ENCODE data around the gene LAMA5. TPM values are rescaled to one million over a fixed set of nuclear protein-coding genes. Genes with fewer than 3 reads are reported as not detected.

Gene LAMA5
- total and polyA plus RNA-seq, 4 donors = 116 to 315 (median 244) TPM

GRCh38 chr20:62391165-62392076 lies 24.3 kb upstream of the LAMA5 start:
- H3K27ac ChIP-seq (ENCODE audit: low read depth in 1 of 2, low read length in 1 of 2) = no peak overlapping the region
- H3K4me3 ChIP-seq = no peak overlapping the region
- H3K4me1 ChIP-seq (ENCODE audit: control insufficient read depth in 5 of 5, insufficient read depth in 5 of 5, low read length in 5 of 5) = peaks cover 0 to 10% (median 6%) of the 10 kb centered on the region in 5 donors
- no peak for ATAC-seq (ENCODE audit: insufficient read depth, low FRiP score)
- H3K27me3 ChIP-seq (ENCODE audit: control insufficient read depth in 3 of 3, insufficient read depth in 3 of 3, low read length in 2 of 3) = no peaks in the 10 kb centered on the region
- no peak for TF ChIP-seq CTCF (IDR thresholded peaks at IDR 0.05; ENCODE audit: control extremely low read depth, extremely low read depth)
- DNase-seq = no peak
- peaks cover 0 to 52% (median 29%) of the 10 kb centered on the region in 4 donors for H3K36me3 ChIP-seq (ENCODE audit: control insufficient read depth in 4 of 4, insufficient read depth in 4 of 4, low read length in 4 of 4)
- no peaks in the 10 kb centered on the region for H3K9me3 ChIP-seq (ENCODE audit: control insufficient read depth in 4 of 4, insufficient read depth in 3 of 4, low read length in 3 of 4)
- no peak overlapping the region for H3K9ac ChIP-seq (ENCODE audit: insufficient read depth in 1 of 2, low read length in 2 of 2)
- 91% methylated on average over 43 to 44 of the region's 44 CpGs for WGBS, 2 donors

GRCh38 chr20:62390317-62391164 lies 23.4 kb upstream of the LAMA5 start:
- no peak overlapping the region for H3K4me3 ChIP-seq
- peaks cover 0 to 49% (median 29%) of the 10 kb centered on the region in 4 donors for H3K36me3 ChIP-seq (ENCODE audit: control insufficient read depth in 4 of 4, insufficient read depth in 4 of 4, low read length in 4 of 4)
- no peak for TF ChIP-seq CTCF (IDR thresholded peaks at IDR 0.05; ENCODE audit: control extremely low read depth, extremely low read depth)

GRCh38 chr20:62389601-62390087 lies 22.5 kb upstream of the LAMA5 start:
- H3K4me3 ChIP-seq = no peak overlapping the region
- no peak overlapping the region for H3K27ac ChIP-seq (ENCODE audit: low read depth in 1 of 2, low read length in 1 of 2)
- no peak for DNase-seq
- no peak for TF ChIP-seq CTCF (IDR thresholded peaks at IDR 0.05; ENCODE audit: control extremely low read depth, extremely low read depth)
- no peaks in the 10 kb centered on the region for H3K27me3 ChIP-seq (ENCODE audit: control insufficient read depth in 3 of 3, insufficient read depth in 3 of 3, low read length in 2 of 3)
- H3K36me3 ChIP-seq (ENCODE audit: control insufficient read depth in 4 of 4, insufficient read depth in 4 of 4, low read length in 4 of 4) = peaks cover 0 to 44% (median 28%) of the 10 kb centered on the region in 4 donors
- WGBS, 2 donors = 76 to 81% methylated on average over 5 of the region's 5 CpGs
- H3K4me1 ChIP-seq (ENCODE audit: control insufficient read depth in 5 of 5, insufficient read depth in 5 of 5, low read length in 5 of 5) = peaks cover 2 to 22% (median 7%) of the 10 kb centered on the region in 5 donors
- H3K9ac ChIP-seq (ENCODE audit: insufficient read depth in 1 of 2, low read length in 2 of 2) = no peak overlapping the region
- no peaks in the 10 kb centered on the region for H3K9me3 ChIP-seq (ENCODE audit: control insufficient read depth in 4 of 4, insufficient read depth in 3 of 4, low read length in 3 of 4)
- ATAC-seq (ENCODE audit: insufficient read depth, low FRiP score) = no peak

More at GRCh38 chr20:62390317-62391164, 23.4 kb upstream of the LAMA5 start:
- DNase-seq (no peak), ATAC-seq (ENCODE audit: insufficient read depth, low FRiP score) (no peak)
- Histone ChIP-seq H3K9ac (ENCODE audit: insufficient read depth in 1 of 2, low read length in 2 of 2) (no peak overlapping the region), H3K27me3 (ENCODE audit: control insufficient read depth in 3 of 3, insufficient read depth in 3 of 3, low read length in 2 of 3) (no peaks in the 10 kb centered on the region), H3K27ac (ENCODE audit: low read depth in 1 of 2, low read length in 1 of 2) (no peak overlapping the region), H3K4me1 (ENCODE audit: control insufficient read depth in 5 of 5, insufficient read depth in 5 of 5, low read length in 5 of 5) (peaks cover 2 to 18% (median 7%) of the 10 kb centered on the region in 5 donors), H3K9me3 (ENCODE audit: control insufficient read depth in 4 of 4, insufficient read depth in 3 of 4, low read length in 3 of 4) (no peaks in the 10 kb centered on the region)
- 89% methylated on average over 29 of the region's 29 CpGs for WGBS, 2 donors
